ENCODE measurements around the gene PLA2G3.

DNA sequence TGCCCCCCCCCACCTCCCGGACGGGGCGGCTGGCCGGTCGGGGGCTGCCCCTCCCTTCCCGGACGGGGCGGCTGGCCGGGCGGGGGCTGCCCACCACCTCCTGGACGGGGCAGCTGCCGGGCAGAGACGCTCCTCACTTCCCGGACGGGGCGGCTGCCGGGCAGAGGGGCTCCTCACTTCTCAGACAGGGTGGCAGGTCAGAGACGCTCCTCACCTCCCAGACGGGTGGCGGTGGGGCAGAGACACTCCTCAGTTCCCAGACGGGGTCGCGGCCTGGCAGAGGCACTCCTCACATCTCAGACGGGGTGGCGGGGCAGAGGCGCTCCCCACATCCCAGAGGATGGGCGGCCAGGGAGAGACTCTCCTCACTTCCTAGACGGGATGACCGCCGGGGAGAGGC, 43.7 kb upstream of the PLA2G3 start:
- TF ChIP-seq CTCF (optimal IDR thresholded peaks at IDR 0.05 in 1 of 3, IDR thresholded peaks at IDR 0.05 in 1 of 3, conservative IDR thresholded peaks at IDR 0.05 in 1 of 3; ENCODE audit: extremely low read depth in 1 of 3, insufficient read depth in 2 of 3, low read length in 3 of 3) (no peak), EZH2 (IDR thresholded peaks at IDR 0.05; ENCODE audit: low read length) (no peak)
